Neural cell (in vitro differentiated cells): ENCODE results near the gene ARF3. TPM values are rescaled to one million over a fixed set of nuclear protein-coding genes. Genes with fewer than 3 reads are reported as not detected.

Experiments used
- H2AFZ ChIP-seq: fragments of 200-600, 300-800 bp; sonication (generic), shearing (Covaris generic); 2 replicates; pipeline ENCODE4 v1.6.0; 2014; ENCODE audit warnings: low read depth, mild to moderate bottlenecking, antibody characterized with exemption, low read length, moderate library complexity
- H3F3A ChIP-seq: fragments of 200-600 bp; shearing (Covaris generic); 2 replicates; pipeline ENCODE4 v1.6.1; 2016; ENCODE audit warnings: mild to moderate bottlenecking, moderate library complexity, mixed read lengths, antibody characterized with exemption, low read length; ENCODE audit not compliant: insufficient read depth, poor library complexity, severe bottlenecking
- H3K27ac ChIP-seq: fragments of 200-600, 300-800 bp; sonication (generic), shearing (Covaris generic); 2 replicates; pipeline ENCODE4 v1.5.1; 2014; ENCODE audit warnings: mild to moderate bottlenecking, low read length, moderate library complexity
- H3K27me3 ChIP-seq: fragments of 300-800, 200-600 bp; sonication (generic), shearing (Covaris generic); 2 replicates; pipeline ENCODE4 v1.6.0; 2014; ENCODE audit warnings: mild to moderate bottlenecking, low read depth, low read length, moderate library complexity; ENCODE audit not compliant: insufficient read depth
- H3K36me3 ChIP-seq: fragments of 300-800, 200-600 bp; sonication (generic), shearing (Covaris generic); 2 replicates; pipeline ENCODE4 v1.5.1; 2014; ENCODE audit warnings: mild to moderate bottlenecking, antibody characterized with exemption, low read length, moderate library complexity; ENCODE audit not compliant: insufficient read depth
- H3K4me2 ChIP-seq: fragments of 300-800, 200-600 bp; sonication (generic), shearing (Covaris generic); 2 replicates; pipeline ENCODE4 v1.6.0; 2014; ENCODE audit warnings: mild to moderate bottlenecking, low read length
- H3K4me3 ChIP-seq: fragments of 300-800, 200-600 bp; sonication (generic), shearing (Covaris generic); 2 replicates; pipeline ENCODE4 v1.5.1; 2014; ENCODE audit warnings: mild to moderate bottlenecking, low read length, moderate library complexity
- H3K79me2 ChIP-seq: fragments of 200-600 bp; shearing (Covaris generic); replicated peaks from 2 replicates; pipeline ENCODE4 v1.6.0; 2014; ENCODE audit warnings: mild to moderate bottlenecking, low read length, moderate library complexity; ENCODE audit not compliant: insufficient read depth
- H3K9ac ChIP-seq: fragments of 300-800, 200-600 bp; sonication (generic), shearing (Covaris generic); 2 replicates; pipeline ENCODE4 v1.6.1; 2016; ENCODE audit warnings: mild to moderate bottlenecking, low read length, mixed read lengths
- H3K9me2 ChIP-seq: fragments of 200-600 bp; shearing (Covaris generic); 2 replicates; pipeline ENCODE4 v1.6.1; 2016; ENCODE audit warnings: mild to moderate bottlenecking, low read length, mixed read lengths; ENCODE audit not compliant: insufficient read depth
- H3K9me3 ChIP-seq: fragments of 200-600, 300-800 bp; sonication (generic), shearing (Covaris generic); 2 replicates; pipeline ENCODE4 v1.6.1; 2016; ENCODE audit warnings: mild to moderate bottlenecking, mixed run types, low read length, moderate library complexity, mixed read lengths
- H4K20me1 ChIP-seq: fragments of 200-600 bp; shearing (Covaris generic); 2 replicates; pipeline ENCODE4 v1.6.1; 2016; ENCODE audit warnings: mild to moderate bottlenecking, mixed run types; ENCODE audit not compliant: insufficient read depth
- CTCF ChIP-seq: fragments of 450-650 bp; IDR thresholded peaks from 2 replicates; pipeline ENCODE4 v1.5.1; 2014; ENCODE audit warnings: antibody characterized with exemption, mild to moderate bottlenecking, moderate library complexity; ENCODE audit not compliant: poor library complexity, severe bottlenecking
- EP300 ChIP-seq: fragments of 450-650 bp; conservative IDR thresholded peaks from 2 replicates; pipeline ENCODE4 v1.6.1; 2014; ENCODE audit warnings: antibody characterized with exemption, mild to moderate bottlenecking, moderate library complexity; ENCODE audit not compliant: poor library complexity, severe bottlenecking
- EZH2 ChIP-seq: fragments of 200-600, 300-800 bp; shearing (Covaris generic), sonication (generic); IDR thresholded peaks from 2 replicates; pipeline ENCODE4 v1.6.1; 2014; ENCODE audit warnings: antibody characterized with exemption, low read length, borderline replicate concordance, mild to moderate bottlenecking; ENCODE audit not compliant: insufficient read depth, poor library complexity, severe bottlenecking
- MXI1 ChIP-seq: fragments of 450-650 bp; conservative IDR thresholded peaks from 2 replicates; pipeline ENCODE4 v1.6.1; 2014; ENCODE audit warnings: antibody characterized with exemption, mild to moderate bottlenecking; ENCODE audit not compliant: poor library complexity, severe bottlenecking
- POLR2AphosphoS5 ChIP-seq: IDR thresholded peaks from 2 replicates; pipeline ENCODE4 v1.6.1; 2012
- RAD21 ChIP-seq: fragments of 450-650 bp; conservative IDR thresholded peaks from 2 replicates; pipeline ENCODE4 v1.6.1; 2014; ENCODE audit warnings: antibody characterized with exemption, mild to moderate bottlenecking, moderate library complexity
- REST ChIP-seq: IDR thresholded peaks from 2 replicates; pipeline ENCODE4 v1.6.1; 2012; ENCODE audit warnings: borderline replicate concordance
- SMC3 ChIP-seq: fragments of 450-650 bp; conservative IDR thresholded peaks from 2 replicates; pipeline ENCODE4 v1.6.1; 2014; ENCODE audit warnings: antibody characterized with exemption, mild to moderate bottlenecking, moderate library complexity; ENCODE audit not compliant: poor library complexity
- TAF1 ChIP-seq: IDR thresholded peaks from 2 replicates; pipeline ENCODE4 v1.6.1; 2012; ENCODE audit warnings: low read depth
- polyA plus RNA-seq: library from polyadenylated mRNA; depleted of rRNA; stranded (reverse); fragments of >200 nt; gene quantifications from 2 replicates; pipeline ENCODE4 v1.2.3, GENCODE V29; 2014

The ARF3 gene
- polyA plus RNA-seq, 1 donor from 2014 or later: 114 TPM

DNA sequence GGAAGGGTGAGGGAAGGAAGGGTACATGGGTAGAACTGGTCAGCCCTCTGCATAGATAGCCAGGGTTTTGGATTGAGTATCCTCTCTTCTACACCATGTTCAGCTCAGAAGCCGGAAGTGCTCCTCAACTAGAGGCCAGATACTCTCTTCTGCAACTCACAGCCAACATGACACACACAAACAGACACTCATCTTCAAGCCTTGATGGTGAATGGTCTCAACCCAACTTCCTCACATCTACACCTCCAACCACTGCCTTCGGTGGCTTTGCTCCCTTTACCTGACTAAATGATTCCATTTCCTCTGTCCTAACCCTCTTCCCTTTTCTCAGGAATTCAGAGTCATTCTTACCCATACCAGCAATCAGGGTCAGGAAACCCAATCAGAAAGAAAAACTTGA, 24.4 kb downstream of the ARF3 start:
- Histone ChIP-seq H3K9me2 (no peaks in the 10 kb centered on the region), H3K27me3 (no peaks in the 10 kb centered on the region), H4K20me1 (no peaks in the 10 kb centered on the region), H2AFZ (no peak overlapping the region), H3F3A (no peaks in the 10 kb centered on the region), H3K4me3 (no peak overlapping the region), H3K4me2 (no peak overlapping the region), H3K9ac (no peak overlapping the region), H3K9me3 (no peaks in the 10 kb centered on the region), H3K79me2 (no peaks in the 10 kb centered on the region), H3K36me3 (peaks cover 7% of the 10 kb centered on the region), H3K27ac (no peak overlapping the region)
- TF ChIP-seq TAF1 (no peak), SMC3 (no peak), POLR2AphosphoS5 (no peak), RAD21 (no peak), EZH2 (no peak), MXI1 (no peak), REST (no peak), EP300 (no peak)

- no peak overlapping the region for H3K9ac ChIP-seq
- no peaks in the 10 kb centered on the region for H3K79me2 ChIP-seq
- no peaks in the 10 kb centered on the region for H3K9me2 ChIP-seq
- no peak overlapping the region for H3K27ac ChIP-seq
- no peaks in the 10 kb centered on the region for H4K20me1 ChIP-seq
- no peak overlapping the region for H2AFZ ChIP-seq
- no peak for TF ChIP-seq POLR2AphosphoS5
- no peak for TF ChIP-seq RAD21
- no peak for TF ChIP-seq TAF1
- no peak for TF ChIP-seq REST
- no peak for TF ChIP-seq CTCF
- no peak for TF ChIP-seq MXI1
- TF ChIP-seq SMC3: no peak
- no peak for TF ChIP-seq EZH2
- TF ChIP-seq EP300: no peak
- H3F3A ChIP-seq: no peaks in the 10 kb centered on the region
- peaks cover 7% of the 10 kb centered on the region for H3K36me3 ChIP-seq
- no peak overlapping the region for H3K4me2 ChIP-seq
- no peaks in the 10 kb centered on the region for H3K9me3 ChIP-seq
- H3K4me3 ChIP-seq: no peak overlapping the region
- no peaks in the 10 kb centered on the region for H3K27me3 ChIP-seq
Observed at GRCh38 chr12:48930475-48930874, 26.8 kb downstream of the ARF3 start.
